ENCODE data around the gene NTNG1. TPM values are rescaled to one million over a fixed set of nuclear protein-coding genes. Genes with fewer than 3 reads are reported as not detected.

Gene NTNG1
- total and polyA plus RNA-seq, 2 of the 8 experiments (the other 6 are each of a cell fraction or from before 2014, with no cell fraction given): 1.2 to 4.1 TPM

- TF ChIP-seq, protein P1, sequence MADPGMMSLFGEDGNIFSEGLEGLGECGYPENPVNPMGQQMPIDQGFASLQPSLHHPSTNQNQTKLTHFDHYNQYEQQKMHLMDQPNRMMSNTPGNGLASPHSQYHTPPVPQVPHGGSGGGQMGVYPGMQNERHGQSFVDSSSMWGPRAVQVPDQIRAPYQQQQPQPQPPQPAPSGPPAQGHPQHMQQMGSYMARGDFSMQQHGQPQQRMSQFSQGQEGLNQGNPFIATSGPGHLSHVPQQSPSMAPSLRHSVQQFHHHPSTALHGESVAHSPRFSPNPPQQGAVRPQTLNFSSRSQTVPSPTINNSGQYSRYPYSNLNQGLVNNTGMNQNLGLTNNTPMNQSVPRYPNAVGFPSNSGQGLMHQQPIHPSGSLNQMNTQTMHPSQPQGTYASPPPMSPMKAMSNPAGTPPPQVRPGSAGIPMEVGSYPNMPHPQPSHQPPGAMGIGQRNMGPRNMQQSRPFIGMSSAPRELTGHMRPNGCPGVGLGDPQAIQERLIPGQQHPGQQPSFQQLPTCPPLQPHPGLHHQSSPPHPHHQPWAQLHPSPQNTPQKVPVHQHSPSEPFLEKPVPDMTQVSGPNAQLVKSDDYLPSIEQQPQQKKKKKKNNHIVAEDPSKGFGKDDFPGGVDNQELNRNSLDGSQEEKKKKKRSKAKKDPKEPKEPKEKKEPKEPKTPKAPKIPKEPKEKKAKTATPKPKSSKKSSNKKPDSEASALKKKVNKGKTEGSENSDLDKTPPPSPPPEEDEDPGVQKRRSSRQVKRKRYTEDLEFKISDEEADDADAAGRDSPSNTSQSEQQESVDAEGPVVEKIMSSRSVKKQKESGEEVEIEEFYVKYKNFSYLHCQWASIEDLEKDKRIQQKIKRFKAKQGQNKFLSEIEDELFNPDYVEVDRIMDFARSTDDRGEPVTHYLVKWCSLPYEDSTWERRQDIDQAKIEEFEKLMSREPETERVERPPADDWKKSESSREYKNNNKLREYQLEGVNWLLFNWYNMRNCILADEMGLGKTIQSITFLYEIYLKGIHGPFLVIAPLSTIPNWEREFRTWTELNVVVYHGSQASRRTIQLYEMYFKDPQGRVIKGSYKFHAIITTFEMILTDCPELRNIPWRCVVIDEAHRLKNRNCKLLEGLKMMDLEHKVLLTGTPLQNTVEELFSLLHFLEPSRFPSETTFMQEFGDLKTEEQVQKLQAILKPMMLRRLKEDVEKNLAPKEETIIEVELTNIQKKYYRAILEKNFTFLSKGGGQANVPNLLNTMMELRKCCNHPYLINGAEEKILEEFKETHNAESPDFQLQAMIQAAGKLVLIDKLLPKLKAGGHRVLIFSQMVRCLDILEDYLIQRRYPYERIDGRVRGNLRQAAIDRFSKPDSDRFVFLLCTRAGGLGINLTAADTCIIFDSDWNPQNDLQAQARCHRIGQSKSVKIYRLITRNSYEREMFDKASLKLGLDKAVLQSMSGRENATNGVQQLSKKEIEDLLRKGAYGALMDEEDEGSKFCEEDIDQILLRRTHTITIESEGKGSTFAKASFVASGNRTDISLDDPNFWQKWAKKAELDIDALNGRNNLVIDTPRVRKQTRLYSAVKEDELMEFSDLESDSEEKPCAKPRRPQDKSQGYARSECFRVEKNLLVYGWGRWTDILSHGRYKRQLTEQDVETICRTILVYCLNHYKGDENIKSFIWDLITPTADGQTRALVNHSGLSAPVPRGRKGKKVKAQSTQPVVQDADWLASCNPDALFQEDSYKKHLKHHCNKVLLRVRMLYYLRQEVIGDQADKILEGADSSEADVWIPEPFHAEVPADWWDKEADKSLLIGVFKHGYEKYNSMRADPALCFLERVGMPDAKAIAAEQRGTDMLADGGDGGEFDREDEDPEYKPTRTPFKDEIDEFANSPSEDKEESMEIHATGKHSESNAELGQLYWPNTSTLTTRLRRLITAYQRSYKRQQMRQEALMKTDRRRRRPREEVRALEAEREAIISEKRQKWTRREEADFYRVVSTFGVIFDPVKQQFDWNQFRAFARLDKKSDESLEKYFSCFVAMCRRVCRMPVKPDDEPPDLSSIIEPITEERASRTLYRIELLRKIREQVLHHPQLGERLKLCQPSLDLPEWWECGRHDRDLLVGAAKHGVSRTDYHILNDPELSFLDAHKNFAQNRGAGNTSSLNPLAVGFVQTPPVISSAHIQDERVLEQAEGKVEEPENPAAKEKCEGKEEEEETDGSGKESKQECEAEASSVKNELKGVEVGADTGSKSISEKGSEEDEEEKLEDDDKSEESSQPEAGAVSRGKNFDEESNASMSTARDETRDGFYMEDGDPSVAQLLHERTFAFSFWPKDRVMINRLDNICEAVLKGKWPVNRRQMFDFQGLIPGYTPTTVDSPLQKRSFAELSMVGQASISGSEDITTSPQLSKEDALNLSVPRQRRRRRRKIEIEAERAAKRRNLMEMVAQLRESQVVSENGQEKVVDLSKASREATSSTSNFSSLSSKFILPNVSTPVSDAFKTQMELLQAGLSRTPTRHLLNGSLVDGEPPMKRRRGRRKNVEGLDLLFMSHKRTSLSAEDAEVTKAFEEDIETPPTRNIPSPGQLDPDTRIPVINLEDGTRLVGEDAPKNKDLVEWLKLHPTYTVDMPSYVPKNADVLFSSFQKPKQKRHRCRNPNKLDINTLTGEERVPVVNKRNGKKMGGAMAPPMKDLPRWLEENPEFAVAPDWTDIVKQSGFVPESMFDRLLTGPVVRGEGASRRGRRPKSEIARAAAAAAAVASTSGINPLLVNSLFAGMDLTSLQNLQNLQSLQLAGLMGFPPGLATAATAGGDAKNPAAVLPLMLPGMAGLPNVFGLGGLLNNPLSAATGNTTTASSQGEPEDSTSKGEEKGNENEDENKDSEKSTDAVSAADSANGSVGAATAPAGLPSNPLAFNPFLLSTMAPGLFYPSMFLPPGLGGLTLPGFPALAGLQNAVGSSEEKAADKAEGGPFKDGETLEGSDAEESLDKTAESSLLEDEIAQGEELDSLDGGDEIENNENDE (IDR thresholded peaks at IDR 0.05; ENCODE audit: insufficient replicate concordance, low read length): no peak
- no peak for TF ChIP-seq SAP30 (IDR thresholded peaks at IDR 0.05; ENCODE audit: insufficient read depth, insufficient replicate concordance, low read length)
- TF ChIP-seq JUND (IDR thresholded peaks at IDR 0.05; ENCODE audit: low read length): no peak
- TF ChIP-seq RAD21 (IDR thresholded peaks at IDR 0.05 in 1 of 2, conservative IDR thresholded peaks at IDR 0.05 in 1 of 2; ENCODE audit: low read depth in 2 of 2, low read length in 2 of 2): no peak
Observed at GRCh38 chr1:107378426-107378825, 237.6 kb downstream of the NTNG1 start (continued).
